Body of pancreas (tissue), 4 donors: Measurements from ENCODE around the gene MMP3. TPM values are rescaled to one million over a fixed set of nuclear protein-coding genes. Genes with fewer than 3 reads are reported as not detected.
A peak's percentile ranks its signal among the peaks of the same experiment; 100 is the strongest.

ENCODE experiments used
- ATAC-seq: fragments of 150-250 bp; one replicate; pipeline ENCODE4 v1.9.1; 2016
- DNase-seq, 4 donors: peaks; one replicate each; pipeline ENCODE4 v3.0.0-alpha.2; 2019
- H3K27ac ChIP-seq, 4 donors: fragments of 200-600 bp; sonication (generic); 1 replicate in 3 of 4; 2 replicates in 1 of 4; pipeline versions ENCODE4 v1.5.1 to v1.6.1; 2016 to 2019; ENCODE audit warnings: mild to moderate bottlenecking in 1 of 4, mixed read lengths in 1 of 4, moderate library complexity in 1 of 4
- H3K27me3 ChIP-seq, 2 donors: fragments of 200-600 bp; sonication (generic); one replicate each; pipeline ENCODE4 v1.6.0; 2016; ENCODE audit warnings: mild to moderate bottlenecking in 1 of 2
- H3K36me3 ChIP-seq, 2 donors: fragments of 200-600 bp; sonication (generic); replicated peaks in 1 of 2; 2 replicates each; pipeline ENCODE4 v1.5.1; 2016; ENCODE audit warnings: low read depth in 2 of 2; ENCODE audit not compliant: insufficient read depth in 1 of 2
- H3K4me1 ChIP-seq: fragments of 200-600 bp; sonication (generic); one replicate; pipeline ENCODE4 v1.6.0; 2016
- H3K4me3 ChIP-seq, 2 donors: fragments of 200-600 bp; sonication (generic); 1 replicate in 1 of 2; 2 replicates in 1 of 2; pipeline ENCODE4 v1.5.1; 2016 to 2019
- H3K9me3 ChIP-seq, 3 donors: fragments of 200-600 bp; sonication (generic); 1 replicate in 2 of 3; 2 replicates in 1 of 3; pipeline ENCODE4 v1.5.1; 2016
- POLR2A ChIP-seq, 3 donors: fragments of 450-650 bp; IDR thresholded peaks; one replicate each; pipeline ENCODE4 v1.6.1; 2016; ENCODE audit warnings: antibody characterized with exemption in 3 of 3, mild to moderate bottlenecking in 2 of 3
- WGBS, 2 donors: methylation state at CpG; one replicate each; pipeline ENCODE4 v1.1.5; 2017; 5-methylcytosine and 5-hydroxymethylcytosine counted together
- intact Hi-C: fragments of 100-400 bp; cut with DNase I; formaldehyde crosslinking; loops from one replicate; pipeline ENCODE4 v1.15.1; 2023
- total RNA-seq, 2 donors: library from RNA; depleted of rRNA; stranded (reverse); fragments of >200 nt; gene quantifications; one replicate each; pipeline ENCODE4 v1.1.0, GENCODE V29; 2016
- TF ChIP-seq, protein P1 (sequence below), 7 experiments: fragments of 450-650 bp in 4 of 7; fragments of 200-600 bp in 3 of 7; sonication (generic) in 3 of 7; IDR thresholded peaks; one replicate each; pipeline ENCODE4 v1.5.1; 2016 to 2019; ENCODE audit warnings: antibody characterized with exemption in 7 of 7

Gene MMP3
- total RNA-seq, 2 donors from 2014 or later = 1.0 TPM; not detected in 1

DNA sequence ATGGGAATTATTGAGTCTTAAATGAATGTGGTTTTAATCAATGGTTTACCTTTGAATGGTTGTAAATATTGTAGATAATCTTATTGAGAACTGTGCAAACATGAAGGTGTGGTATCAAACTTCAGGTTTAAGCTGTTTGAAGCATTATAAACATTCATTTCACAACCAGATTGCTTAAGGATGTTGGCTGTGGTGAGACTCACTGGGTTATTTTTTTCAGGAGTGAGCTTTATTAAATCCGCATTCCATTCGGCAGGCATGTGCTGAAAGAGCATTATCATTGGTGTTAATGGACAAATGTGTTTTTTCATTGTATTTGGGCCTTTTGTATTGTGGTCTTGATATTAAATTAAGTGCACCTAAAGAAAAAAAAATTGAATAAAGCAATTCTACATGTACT is 9.7 kb downstream of the MMP3 start:
- Histone ChIP-seq H3K9me3 (no peaks in the 10 kb centered on the region), H3K27me3 (no peaks in the 10 kb centered on the region), H3K36me3 (no peaks in the 10 kb centered on the region), H3K4me3 (no peak overlapping the region), H3K4me1 (no peaks in the 10 kb centered on the region), H3K27ac (no peak overlapping the region)
- TF ChIP-seq POLR2A (IDR thresholded peaks at IDR 0.05) = no peak
- TF ChIP-seq, protein P1, sequence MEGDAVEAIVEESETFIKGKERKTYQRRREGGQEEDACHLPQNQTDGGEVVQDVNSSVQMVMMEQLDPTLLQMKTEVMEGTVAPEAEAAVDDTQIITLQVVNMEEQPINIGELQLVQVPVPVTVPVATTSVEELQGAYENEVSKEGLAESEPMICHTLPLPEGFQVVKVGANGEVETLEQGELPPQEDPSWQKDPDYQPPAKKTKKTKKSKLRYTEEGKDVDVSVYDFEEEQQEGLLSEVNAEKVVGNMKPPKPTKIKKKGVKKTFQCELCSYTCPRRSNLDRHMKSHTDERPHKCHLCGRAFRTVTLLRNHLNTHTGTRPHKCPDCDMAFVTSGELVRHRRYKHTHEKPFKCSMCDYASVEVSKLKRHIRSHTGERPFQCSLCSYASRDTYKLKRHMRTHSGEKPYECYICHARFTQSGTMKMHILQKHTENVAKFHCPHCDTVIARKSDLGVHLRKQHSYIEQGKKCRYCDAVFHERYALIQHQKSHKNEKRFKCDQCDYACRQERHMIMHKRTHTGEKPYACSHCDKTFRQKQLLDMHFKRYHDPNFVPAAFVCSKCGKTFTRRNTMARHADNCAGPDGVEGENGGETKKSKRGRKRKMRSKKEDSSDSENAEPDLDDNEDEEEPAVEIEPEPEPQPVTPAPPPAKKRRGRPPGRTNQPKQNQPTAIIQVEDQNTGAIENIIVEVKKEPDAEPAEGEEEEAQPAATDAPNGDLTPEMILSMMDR (IDR thresholded peaks at IDR 0.05) = no peak
- intact Hi-C loops = loop anchor here (10.0 kb wide), 1 partner anchor 101 kb away; no protein-coding TSS in a partner anchor
- no peak for DNase-seq
- ATAC-seq = no peak
- 77 to 78% methylated on average over 2 of the region's 2 CpGs for WGBS, 2 donors

DNA sequence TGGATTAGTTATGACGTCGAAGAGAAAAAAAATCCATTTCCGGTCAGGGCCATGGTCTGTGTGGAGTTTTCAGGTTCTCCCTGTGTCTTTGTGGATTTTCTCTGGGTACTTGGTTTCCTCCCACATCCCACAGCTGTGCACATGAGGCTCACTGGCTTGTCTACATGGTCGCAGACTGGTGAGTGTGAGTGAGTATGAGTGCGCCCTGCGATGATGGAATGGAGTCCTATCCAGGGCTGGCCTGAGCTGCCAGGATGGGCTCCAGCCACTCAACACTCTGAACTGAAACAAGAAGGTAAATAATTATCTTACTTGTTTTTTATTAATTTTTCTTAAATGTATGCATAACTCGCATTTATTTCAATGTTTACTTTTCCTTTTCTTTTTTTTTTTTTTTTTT is 10.8 kb downstream of the MMP3 start:
- TF ChIP-seq POLR2A (IDR thresholded peaks at IDR 0.05) = no peak
- TF ChIP-seq, protein P1 (IDR thresholded peaks at IDR 0.05) = no peak
- Histone ChIP-seq H3K36me3 (no peaks in the 10 kb centered on the region), H3K9me3 (no peaks in the 10 kb centered on the region), H3K4me1 (no peaks in the 10 kb centered on the region), H3K4me3 (no peak overlapping the region), H3K27me3 (no peaks in the 10 kb centered on the region), H3K27ac (no peak overlapping the region)
- no peak for DNase-seq
- WGBS, 2 donors = 87 to 93% methylated on average over 7 of the region's 7 CpGs
- ATAC-seq = no peak
- intact Hi-C loops = loop anchor here (10.0 kb wide), 1 partner anchor 102 kb away; no protein-coding TSS in a partner anchor

DNA sequence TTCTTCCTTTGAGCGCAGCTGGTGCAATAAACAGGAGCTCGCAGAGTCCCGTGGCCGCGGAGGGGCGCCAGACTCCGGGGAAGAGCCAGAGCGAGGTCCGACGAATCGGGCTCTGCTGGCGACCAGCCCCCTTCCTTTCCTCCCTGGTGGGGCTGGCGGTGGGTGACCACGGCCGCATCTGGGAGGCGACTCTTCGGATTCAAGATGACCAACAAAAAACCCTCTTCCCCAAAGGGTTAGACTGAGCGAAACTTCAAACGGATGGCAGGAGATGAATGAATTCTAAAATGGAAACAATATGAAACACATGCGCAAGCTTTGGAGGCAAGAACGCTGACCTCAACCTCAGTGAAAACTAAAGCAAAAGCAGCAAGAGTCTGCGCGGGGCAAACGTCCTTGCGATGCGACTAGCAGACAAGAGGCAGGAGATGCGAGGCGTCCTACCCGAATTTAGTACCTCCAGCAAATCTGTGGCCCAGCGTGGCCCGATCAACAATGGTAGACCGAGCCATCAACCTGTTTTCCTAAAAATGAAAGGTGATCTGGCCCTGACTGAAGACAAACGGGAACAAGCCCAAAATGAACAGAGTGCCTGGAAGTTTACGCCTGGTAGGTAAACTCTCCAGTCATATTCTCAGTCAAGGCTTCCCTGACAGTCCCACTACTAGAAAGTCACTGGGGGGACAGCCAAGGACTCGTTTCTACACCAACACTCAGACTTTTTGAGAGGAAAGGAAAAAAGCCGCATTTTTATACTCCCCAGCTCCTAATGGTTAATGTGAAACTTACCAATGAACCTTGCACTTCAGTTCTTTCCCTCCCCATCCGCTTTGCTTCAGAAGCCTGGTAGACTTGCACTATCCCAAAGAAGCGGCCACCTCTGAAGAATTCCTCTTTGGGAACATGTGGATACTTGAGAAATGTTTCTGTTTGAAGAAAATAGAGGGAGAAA is 11.6 kb downstream of the MMP3 start:
- no peaks in the 10 kb centered on the region for H3K9me3 ChIP-seq
- H3K27ac ChIP-seq = no peak overlapping the region
- WGBS, 2 donors = 35 to 39% methylated on average over 38 of the region's 38 CpGs
- H3K27me3 ChIP-seq = no peaks in the 10 kb centered on the region
- no peaks in the 10 kb centered on the region for H3K36me3 ChIP-seq
- no peaks in the 10 kb centered on the region for H3K4me1 ChIP-seq
- DNase-seq (peak; percentile 24 to 34 (median 30)), ATAC-seq (no peak)
- no peak overlapping the region for H3K4me3 ChIP-seq
- intact Hi-C loops = loop anchor here (10.0 kb wide), 1 partner anchor 103 kb away; no protein-coding TSS in a partner anchor
- no peak for TF ChIP-seq POLR2A (IDR thresholded peaks at IDR 0.05)
- TF ChIP-seq, protein P1 (IDR thresholded peaks at IDR 0.05) = peak in 6 of 7 experiments; percentile 7 to 41 (median 24)

DNA sequence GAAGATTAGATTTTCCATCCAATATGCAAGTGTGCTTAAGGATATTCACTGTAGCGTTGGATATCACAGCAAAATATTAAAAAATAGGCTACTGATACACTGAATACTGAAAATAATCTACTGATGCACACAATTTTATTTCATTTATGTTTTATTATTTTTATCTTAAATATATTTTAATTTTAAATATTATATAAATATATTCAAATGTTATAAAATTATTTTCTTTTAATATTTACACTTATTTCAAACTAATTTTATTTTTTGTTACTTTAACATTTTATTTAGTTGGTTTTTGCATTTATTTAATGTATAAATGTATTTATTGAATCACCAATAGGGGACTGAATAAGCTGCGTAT is 12.3 kb downstream of the MMP3 start:
- WGBS, 2 donors = 47 to 57% methylated on average over 2 of the region's 2 CpGs
- no peak overlapping the region for H3K27ac ChIP-seq
- H3K4me3 ChIP-seq = no peak overlapping the region
- no peaks in the 10 kb centered on the region for H3K4me1 ChIP-seq
- TF ChIP-seq, protein P1 (IDR thresholded peaks at IDR 0.05) = no peak
- TF ChIP-seq POLR2A (IDR thresholded peaks at IDR 0.05) = no peak
- H3K36me3 ChIP-seq = no peaks in the 10 kb centered on the region
- DNase-seq = no peak
- no peaks in the 10 kb centered on the region for H3K27me3 ChIP-seq
- ATAC-seq = no peak
- no peaks in the 10 kb centered on the region for H3K9me3 ChIP-seq
- intact Hi-C loops = loop anchor here (10.0 kb wide), 1 partner anchor 104 kb away; no protein-coding TSS in a partner anchor
